GM21390 (cell line): ENCODE measurements around the gene KCNQ2.
"Not testable (repeated sequence)": the region's sequence is repeated elsewhere in the genome, so short reads cannot be mapped to it uniquely, and the experiment has no call there.

Experiments used
- ATAC-seq: cut with Tn5 transposase; IDR thresholded peaks from one replicate; pipeline ENCODE4 v1.9.1; 2021; ENCODE audit not compliant: unreplicated experiment

KCNQ2 gene

DNA sequence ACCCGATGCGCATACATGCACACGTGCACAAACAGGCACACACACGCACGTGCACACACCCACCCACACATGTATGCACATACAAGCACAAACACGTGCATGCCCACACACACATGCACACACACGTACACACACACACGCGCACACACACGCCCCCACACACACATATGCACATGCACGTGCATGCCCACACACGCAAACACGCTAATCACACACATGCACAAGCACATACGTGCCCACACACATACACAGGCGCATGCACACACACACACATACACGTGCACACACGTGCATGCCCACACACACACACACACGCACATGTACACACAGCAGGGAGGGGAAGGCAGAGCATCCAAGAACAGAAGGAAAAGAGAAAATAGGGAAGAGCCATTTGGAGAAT, 84.5 kb downstream of the KCNQ2 start:
- ATAC-seq = no peak

DNA sequence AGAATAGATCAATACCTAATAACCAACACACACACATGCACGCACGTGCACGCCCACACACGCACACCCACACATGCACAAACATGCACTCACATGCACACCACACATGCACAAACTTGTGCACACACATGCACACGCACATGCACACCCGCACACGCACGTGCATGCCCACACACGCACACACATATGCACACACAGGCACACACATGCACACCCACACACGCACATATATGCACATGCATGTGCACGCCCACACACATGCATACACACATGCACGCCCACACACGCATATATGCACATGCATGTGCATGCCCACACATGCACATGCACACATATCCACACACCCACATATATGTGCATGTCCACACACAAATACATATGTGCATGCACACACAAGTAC, 85.1 kb downstream of the KCNQ2 start:
- no peak for ATAC-seq

- no peak for ATAC-seq
Measured at GRCh38 chr20:63386491-63386890, 86.0 kb downstream of the KCNQ2 start.

DNA sequence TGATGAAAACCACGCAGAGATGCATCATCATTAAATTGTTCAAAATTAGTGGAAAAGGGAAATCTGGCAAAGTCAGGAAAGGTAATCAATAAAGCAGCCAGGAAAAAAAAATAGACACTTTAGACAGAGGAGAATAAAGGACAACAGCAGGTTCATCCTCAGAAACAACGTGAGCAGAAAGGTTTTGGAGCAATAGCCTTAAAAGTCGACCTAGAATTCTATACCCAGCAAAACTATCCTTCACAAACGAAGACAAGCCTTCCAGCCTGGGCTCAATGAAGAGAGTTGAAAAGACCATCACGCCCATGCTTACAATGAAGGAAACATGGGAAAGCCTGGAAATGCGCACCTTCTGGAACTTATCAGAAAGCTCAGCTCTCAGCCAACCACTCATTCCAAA, 86.6 kb downstream of the KCNQ2 start:
- ATAC-seq = no peak

- no peak for ATAC-seq
Measured at GRCh38 chr20:63384336-63384735, 88.1 kb downstream of the KCNQ2 start.

DNA sequence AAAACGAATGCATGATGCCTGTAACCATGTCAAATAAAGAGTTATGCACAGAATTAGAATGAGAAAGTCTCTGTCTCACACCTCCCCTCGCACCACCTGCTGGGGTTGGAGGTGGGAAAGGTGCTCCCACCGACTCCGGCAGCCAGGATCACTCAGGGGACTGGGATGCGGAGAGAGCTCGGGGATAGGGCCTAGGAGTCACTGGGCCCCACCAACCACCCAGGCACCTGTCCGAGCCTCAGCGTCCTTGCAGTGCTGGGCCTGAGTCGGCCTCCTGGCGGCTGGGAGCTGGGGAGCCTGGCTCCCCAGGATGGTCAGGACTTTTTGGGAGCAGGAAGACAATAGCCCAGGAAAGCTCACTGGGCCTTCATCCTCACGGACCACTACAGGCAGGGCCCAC, 88.9 kb downstream of the KCNQ2 start:
- ATAC-seq = no peak

GRCh38 chr20:63382551-63383300, 89.7 kb downstream of the KCNQ2 start:
- ATAC-seq = no peak

GRCh38 chr20:63381781-63382431, 90.5 kb downstream of the KCNQ2 start:
- no peak for ATAC-seq

GRCh38 chr20:63380346-63380870, 92.0 kb downstream of the KCNQ2 start:
- no peak for ATAC-seq

- not testable (repeated sequence) for ATAC-seq
Measured at GRCh38 chr20:63379872-63380271, 92.6 kb downstream of the KCNQ2 start.

- no peak for ATAC-seq
Measured at GRCh38 chr20:63379296-63379695, 93.2 kb downstream of the KCNQ2 start.

GRCh38 chr20:63378626-63379025, 93.8 kb downstream of the KCNQ2 start:
- no peak for ATAC-seq

DNA sequence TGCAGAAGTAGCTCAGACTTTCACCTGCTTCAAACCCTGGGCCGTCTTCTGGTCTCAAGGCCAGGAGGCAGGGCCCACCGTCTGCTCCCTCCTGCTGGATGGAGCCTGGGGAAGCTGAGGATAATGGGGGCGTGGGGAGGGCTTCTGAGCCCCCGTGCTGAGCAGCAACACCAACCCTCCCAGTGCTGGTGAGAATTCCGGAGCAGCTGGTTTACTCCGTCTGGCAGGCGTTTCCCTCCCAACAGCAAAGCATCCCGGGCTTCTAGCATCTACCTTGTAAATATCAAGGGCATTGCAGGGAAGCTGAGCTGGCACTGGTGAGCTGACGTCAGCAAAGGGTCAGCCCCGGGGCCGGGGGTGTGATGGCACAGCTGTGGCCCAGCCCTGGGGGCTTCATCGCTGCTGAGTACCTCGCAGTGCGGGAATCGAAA, 94.5 kb downstream of the KCNQ2 start:
- ATAC-seq = no peak

GRCh38 chr20:63377256-63377941, 95.1 kb downstream of the KCNQ2 start:
- ATAC-seq = no peak

GRCh38 chr20:63376283-63377250, 95.9 kb downstream of the KCNQ2 start:
- no peak for ATAC-seq

DNA sequence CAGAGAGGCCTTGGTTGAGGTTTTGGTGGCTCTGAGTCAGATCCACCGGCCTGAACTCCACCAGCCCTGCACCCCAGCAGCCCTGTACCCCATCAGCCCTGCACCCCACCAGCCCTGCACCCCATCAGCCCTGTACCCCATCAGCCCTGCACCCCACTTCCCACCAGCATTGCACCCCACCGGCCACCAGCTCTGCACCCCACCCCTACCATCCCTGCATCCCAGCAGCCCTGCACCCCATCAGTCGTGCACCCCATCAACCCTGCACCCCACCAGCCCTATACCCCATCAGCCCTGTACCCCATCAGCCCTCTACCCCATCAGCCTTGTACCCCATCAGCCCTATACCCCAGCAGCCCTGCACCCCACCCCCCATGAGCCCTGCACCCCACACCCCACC, 97.0 kb downstream of the KCNQ2 start:
- ATAC-seq = no peak

DNA sequence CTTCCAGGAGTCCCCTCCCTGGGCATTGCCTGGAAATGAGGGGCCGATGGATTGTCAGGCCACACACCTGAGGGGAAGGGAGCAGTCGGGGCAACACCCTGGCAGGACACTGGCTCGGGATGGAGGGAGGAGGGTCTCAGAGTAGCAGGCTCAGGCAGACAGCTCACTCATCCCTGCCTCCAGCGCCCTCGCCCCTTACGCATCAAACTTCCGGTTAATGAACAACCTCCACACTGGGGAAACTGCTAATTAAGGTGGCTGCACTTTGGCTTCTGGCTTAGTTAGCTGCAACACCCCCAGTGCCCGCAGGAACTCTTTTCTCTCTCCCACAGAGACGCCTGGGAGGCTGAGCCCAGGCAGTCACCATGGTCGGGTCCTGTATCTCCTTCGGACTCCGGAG, 98.0 kb downstream of the KCNQ2 start:
- no peak for ATAC-seq

DNA sequence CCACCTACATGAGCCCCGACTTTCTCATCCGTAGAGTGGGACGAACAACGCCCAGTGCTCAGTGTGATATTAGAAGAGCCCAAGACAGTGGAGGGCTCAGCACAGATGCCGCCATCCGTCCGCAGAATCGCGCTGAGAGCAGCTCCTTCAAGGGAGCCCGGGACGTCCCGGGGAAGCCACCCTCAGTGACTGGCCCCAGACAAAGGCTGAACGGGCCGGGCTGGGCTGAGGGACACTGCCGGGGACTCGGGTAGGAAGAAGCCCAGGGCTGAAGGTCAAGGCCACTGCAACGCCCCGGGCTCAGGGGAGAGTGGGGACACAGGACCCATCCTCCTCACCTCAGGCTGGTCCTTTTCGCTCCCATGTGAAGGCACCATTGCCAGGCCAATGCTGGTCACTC, 98.5 kb downstream of the KCNQ2 start:
- ATAC-seq = no peak

GRCh38 chr20:63372971-63373885, 99.2 kb downstream of the KCNQ2 start:
- ATAC-seq = no peak
